H9 (cell line): ENCODE results near the gene TMEM250. TPM values are rescaled to one million over a fixed set of nuclear protein-coding genes. Genes with fewer than 3 reads are reported as not detected.

ENCODE experiments used
- DNase-seq: peaks from one replicate; pipeline ENCODE4 v3.0.0-alpha.2; 2017
- H2AFZ ChIP-seq: one replicate; pipeline ENCODE4 v1.6.1; 2013; ENCODE audit warnings: mild to moderate bottlenecking, low read length, control low read depth, moderate library complexity
- H2AK5ac ChIP-seq: 2 replicates; pipeline ENCODE4 v1.6.1; 2013; ENCODE audit warnings: low read length, control low read depth, mixed read lengths; ENCODE audit not compliant: insufficient read length
- H2BK120ac ChIP-seq: one replicate; pipeline ENCODE4 v1.6.1; 2013; ENCODE audit warnings: low read depth, mild to moderate bottlenecking, low read length, control low read depth, inconsistent platforms; ENCODE audit not compliant: poor library complexity, severe bottlenecking
- H2BK12ac ChIP-seq: 2 replicates; pipeline ENCODE4 v1.6.1; 2013; ENCODE audit warnings: low read length, control low read depth, mixed read lengths, low read depth; ENCODE audit not compliant: insufficient read length
- H2BK15ac ChIP-seq: 2 replicates; pipeline ENCODE4 v1.6.1; 2013; ENCODE audit warnings: low read depth, low read length, control low read depth
- H2BK20ac ChIP-seq: one replicate; pipeline ENCODE4 v1.6.1; 2013; ENCODE audit warnings: low read depth, mild to moderate bottlenecking, low read length, control low read depth, inconsistent platforms; ENCODE audit not compliant: poor library complexity, severe bottlenecking
- H2BK5ac ChIP-seq: 2 replicates; pipeline ENCODE4 v1.6.1; 2013; ENCODE audit warnings: low read length, control low read depth, mixed read lengths; ENCODE audit not compliant: insufficient read length
- H3K14ac ChIP-seq: 2 replicates; pipeline ENCODE4 v1.6.1; 2013; ENCODE audit warnings: low read length, control low read depth; ENCODE audit not compliant: insufficient read depth
- H3K18ac ChIP-seq: 2 replicates; pipeline ENCODE4 v1.6.1; 2013; ENCODE audit warnings: low read depth, mild to moderate bottlenecking, mixed read lengths, low read length, control low read depth; ENCODE audit not compliant: insufficient read length
- H3K23ac ChIP-seq: 2 replicates; pipeline ENCODE4 v1.6.1; 2013; ENCODE audit warnings: low read length, control low read depth, mixed read lengths, low read depth; ENCODE audit not compliant: insufficient read length
- H3K23me2 ChIP-seq: 2 replicates; pipeline ENCODE4 v1.6.1; 2013; ENCODE audit warnings: low read depth, mild to moderate bottlenecking, mixed read lengths, low read length, control low read depth; ENCODE audit not compliant: insufficient read length, poor library complexity, severe bottlenecking
- H3K27ac ChIP-seq: 2 replicates; pipeline ENCODE4 v1.5.1; 2013; ENCODE audit warnings: low read length, control low read depth, mixed read lengths, low read depth; ENCODE audit not compliant: insufficient read length
- H3K27me3 ChIP-seq: 2 replicates; pipeline ENCODE4 v1.6.1; 2013; ENCODE audit warnings: low read length, control low read depth, inconsistent platforms; ENCODE audit not compliant: insufficient read depth
- H3K4ac ChIP-seq: 2 replicates; pipeline ENCODE4 v1.6.1; 2013; ENCODE audit warnings: low read depth, mild to moderate bottlenecking, control low read depth, inconsistent platforms, low read length, moderate library complexity
- H3K4me1 ChIP-seq: 2 replicates; pipeline ENCODE4 v1.6.1; 2013; ENCODE audit warnings: low read length, control low read depth, inconsistent platforms; ENCODE audit not compliant: insufficient read depth
- H3K4me2 ChIP-seq: 2 replicates; pipeline ENCODE4 v1.6.1; 2013; ENCODE audit warnings: low read length, control low read depth, mixed read lengths; ENCODE audit not compliant: insufficient read length, insufficient read depth
- H3K56ac ChIP-seq: 2 replicates; pipeline ENCODE4 v1.6.1; 2013; ENCODE audit warnings: low read depth, mild to moderate bottlenecking, mixed read lengths, low read length, control low read depth; ENCODE audit not compliant: insufficient read length
- H3K79me1 ChIP-seq: 2 replicates; pipeline ENCODE4 v1.6.1; 2013; ENCODE audit warnings: low read depth, mild to moderate bottlenecking, moderate library complexity, low read length, control low read depth, inconsistent platforms; ENCODE audit not compliant: insufficient read depth, poor library complexity, severe bottlenecking
- H3K79me2 ChIP-seq: 2 replicates; pipeline ENCODE4 v1.6.1; 2013; ENCODE audit warnings: low read length, control low read depth, inconsistent platforms; ENCODE audit not compliant: insufficient read depth
- H3K9ac ChIP-seq: 2 replicates; pipeline ENCODE4 v1.6.1; 2013; ENCODE audit warnings: low read length, control low read depth, mixed read lengths; ENCODE audit not compliant: insufficient read length; ENCODE audit errors: extremely low read depth
- H3K9me3 ChIP-seq: one replicate; pipeline ENCODE4 v1.6.1; 2013; ENCODE audit warnings: low read depth, low read length, inconsistent platforms; ENCODE audit not compliant: control insufficient read depth
- H3T11ph ChIP-seq: one replicate; pipeline ENCODE4 v1.6.1; 2013; ENCODE audit warnings: mild to moderate bottlenecking, low read length, control low read depth, inconsistent platforms
- H4K20me1 ChIP-seq: one replicate; pipeline ENCODE4 v1.6.1; 2013; ENCODE audit not compliant: control insufficient read depth, insufficient read length, insufficient read depth
- H4K5ac ChIP-seq: 2 replicates; pipeline ENCODE4 v1.6.1; 2013; ENCODE audit warnings: low read depth, mild to moderate bottlenecking, mixed read lengths, low read length, control low read depth; ENCODE audit not compliant: insufficient read length
- H4K8ac ChIP-seq: replicated peaks from 2 replicates; pipeline ENCODE4 v1.6.1; 2013; ENCODE audit warnings: low read length, control low read depth, mixed read lengths, low read depth; ENCODE audit not compliant: insufficient read length
- H4K91ac ChIP-seq: 2 replicates; pipeline ENCODE4 v1.6.1; 2013; ENCODE audit warnings: low read depth, mild to moderate bottlenecking, moderate library complexity, mixed read lengths, low read length, control low read depth; ENCODE audit not compliant: insufficient read length
- H3K27ac Mint-ChIP-seq, 3 experiments: 2 replicates in 2 of 3; 3 replicates in 1 of 3; pipeline ENCODE4 v1.8.0; 2020 to 2021; ENCODE audit warnings: mixed read lengths in 3 of 3, mild to moderate bottlenecking in 1 of 3, moderate library complexity in 1 of 3
- H3K27me3 Mint-ChIP-seq: 2 replicates; pipeline ENCODE4 v1.8.0; 2021; ENCODE audit warnings: low read depth, mild to moderate bottlenecking, moderate library complexity, mixed read lengths
- H3K36me3 Mint-ChIP-seq, 3 experiments: 2 replicates in 2 of 3; 3 replicates in 1 of 3; pipeline ENCODE4 v1.8.0; 2020 to 2021; ENCODE audit warnings: low read depth in 3 of 3, mixed read lengths in 3 of 3; ENCODE audit not compliant: insufficient read depth in 1 of 3
- H3K4me1 Mint-ChIP-seq, 2 experiments: 2 replicates each; pipeline ENCODE4 v1.8.0; 2020; ENCODE audit warnings: mixed read lengths in 2 of 2
- H3K4me3 Mint-ChIP-seq, 2 experiments: 2 replicates in 1 of 2; 3 replicates in 1 of 2; pipeline ENCODE4 v1.8.0; 2020 to 2021; ENCODE audit warnings: mild to moderate bottlenecking in 2 of 2, mixed read lengths in 2 of 2, moderate library complexity in 1 of 2
- H3K9me3 Mint-ChIP-seq, 2 experiments: 2 replicates in 1 of 2; 3 replicates in 1 of 2; pipeline ENCODE4 v1.8.0; 2020; ENCODE audit warnings: mild to moderate bottlenecking in 2 of 2, mixed read lengths in 2 of 2, moderate library complexity in 1 of 2
- CTCF ChIP-seq: fragments of 200-600 bp; sonication (generic); conservative IDR thresholded peaks from 3 replicates; pipeline ENCODE4 v1.8.0; 2021; ENCODE audit warnings: antibody characterized with exemption, mild to moderate bottlenecking
- WGBS: extraction: QIAGEN DNeasy Blood & Tissue Kit; methylation state at CpG from one replicate; pipeline ENCODE4 v1.1.7; 2013; ENCODE audit warnings: missing lambda C conversion rate, low lambda C conversion rate, mixed read lengths; ENCODE audit not compliant: insufficient read length; ENCODE audit errors: extremely low coverage; 5-methylcytosine and 5-hydroxymethylcytosine counted together
- total RNA-seq: library from RNA; stranded (reverse); gene quantifications from 2 replicates; pipeline ENCODE4 v1.2.1, GENCODE V29; 2021

Gene TMEM250
- total RNA-seq, 1 experiment from 2014 or later, result 48.1 TPM

GRCh38 chr9:136100700-136101614, 17.7 kb downstream of the TMEM250 start:
- H3K4me1 ChIP-seq, result peaks cover 6% of the 10 kb centered on the region; the same call in 1 of the 2 replicates
- H4K5ac ChIP-seq, result no peak overlapping the region
- no peak overlapping the region for H3T11ph ChIP-seq
- no peak overlapping the region for H3K23ac ChIP-seq
- H3K79me2 ChIP-seq, result no peaks in the 10 kb centered on the region
- H2BK15ac ChIP-seq, result no peak overlapping the region
- Mint-ChIP-seq H3K4me1 (peaks cover 36 to 43% of the 10 kb centered on the region in 2 experiments), H3K9me3 (no peaks in the 10 kb centered on the region), H3K36me3 (no peaks in the 10 kb centered on the region), H3K27me3 (peaks cover 29% of the 10 kb centered on the region), H3K4me3 (no peak overlapping the region), H3K27ac (no peak overlapping the region)
- no peak overlapping the region for H3K18ac ChIP-seq
- peaks cover 1% of the 10 kb centered on the region; the same call in 1 of the 2 replicates for H3K27me3 ChIP-seq
- H2AFZ ChIP-seq, result no peak overlapping the region
- no peak overlapping the region; the same call in 1 of the 2 replicates for H3K14ac ChIP-seq
- no peak overlapping the region for H3K56ac ChIP-seq
- DNase-seq, result peak; percentile 87
- H3K4me2 ChIP-seq, result no peak overlapping the region
- no peak overlapping the region for H4K8ac ChIP-seq
- no peak overlapping the region for H3K9ac ChIP-seq
- no CpG with 5 or more reads among the region's 30 CpGs for WGBS
- H3K27ac ChIP-seq, result no peak overlapping the region
- H3K4ac ChIP-seq, result no peak overlapping the region
- no peaks in the 10 kb centered on the region for H4K20me1 ChIP-seq
- TF ChIP-seq CTCF, result no peak
- no peak overlapping the region for H4K91ac ChIP-seq
- H3K9me3 ChIP-seq, result no peaks in the 10 kb centered on the region
- no peaks in the 10 kb centered on the region for H3K23me2 ChIP-seq
- H2BK12ac ChIP-seq, result no peak overlapping the region
- no peak overlapping the region for H2BK20ac ChIP-seq
- H3K79me1 ChIP-seq, result no peaks in the 10 kb centered on the region
- no peak overlapping the region for H2AK5ac ChIP-seq
- H2BK5ac ChIP-seq, result no peak overlapping the region
- H2BK120ac ChIP-seq, result no peak overlapping the region
